H1 (cell line): ENCODE data around the gene NPHP4. TPM values are rescaled to one million over a fixed set of nuclear protein-coding genes. Genes with fewer than 3 reads are reported as not detected.

Experiments
- CTCF ChIA-PET: fragments of 300-600 bp; sonication (Branson Sonifier 250); formaldehyde crosslinking; loops from one replicate; lab custom pipeline; 2021; ENCODE audit not compliant: partially characterized antibody; lab: Charles Lee
- POLR2A ChIA-PET: fragments of 300-600 bp; sonication (Branson Sonifier 250); formaldehyde crosslinking; loops from one replicate; lab custom pipeline; 2021; ENCODE audit warnings: inconsistent platforms; ENCODE audit not compliant: partially characterized antibody; lab: Charles Lee
- DNase-seq, 2 experiments: peaks; one replicate each; pipeline versions ENCODE4 v3.0.0 to v3.0.0-alpha.2; 2010 to 2022; ENCODE audit warnings: low spot score in 2 of 2, low read depth in 1 of 2, mixed read lengths in 1 of 2
- FAIRE-seq: peaks from 2 replicates; lab custom pipeline; 2011; peaks lifted over from hg19 to GRCh38; lab: Jason Lieb, UNC
- H2AFZ ChIP-seq: 2 replicates; pipeline ENCODE4 v1.8.1; 2012; ENCODE audit warnings: low read length, inconsistent platforms
- H2AK5ac ChIP-seq: 2 replicates; pipeline ENCODE4 v1.6.1; 2013; ENCODE audit warnings: low read depth, low read length
- H2BK120ac ChIP-seq: replicated peaks from 2 replicates; pipeline ENCODE3; 2013; ENCODE audit warnings: low read depth, low read length, inconsistent platforms
- H2BK12ac ChIP-seq: 2 replicates; pipeline ENCODE4 v1.6.1; 2013; ENCODE audit warnings: low read depth, low read length
- H2BK15ac ChIP-seq: 2 replicates; pipeline ENCODE4 v1.6.1; 2013; ENCODE audit warnings: low read length
- H2BK20ac ChIP-seq: 2 replicates; pipeline ENCODE4 v1.6.1; 2013; ENCODE audit warnings: low read length
- H2BK5ac ChIP-seq: 2 replicates; pipeline ENCODE4 v1.6.1; 2013; ENCODE audit warnings: low read depth, low read length
- H3K14ac ChIP-seq: 2 replicates; pipeline ENCODE4 v1.6.1; 2013; ENCODE audit warnings: inconsistent platforms; ENCODE audit not compliant: insufficient read length
- H3K18ac ChIP-seq: 2 replicates; pipeline ENCODE4 v1.6.1; 2013; ENCODE audit warnings: low read length; ENCODE audit errors: extremely low read depth
- H3K23ac ChIP-seq: 2 replicates; pipeline ENCODE4 v1.6.1; 2013; ENCODE audit warnings: inconsistent platforms; ENCODE audit not compliant: insufficient read length
- H3K23me2 ChIP-seq: 2 replicates; pipeline ENCODE4 v1.6.1; 2013; ENCODE audit warnings: low read depth, low read length
- H3K27ac ChIP-seq: 2 replicates; pipeline ENCODE4 v1.6.1; 2011; ENCODE audit warnings: low read depth, low read length, inconsistent platforms
- H3K27me3 ChIP-seq, 4 experiments: replicated peaks in 1 of 4; 1 replicate in 1 of 4; 2 replicates in 3 of 4; pipeline versions ENCODE4 v1.6.1 to v1.8.1; 2011 to 2013; ENCODE audit warnings: low read length in 3 of 4, mild to moderate bottlenecking in 3 of 4, inconsistent platforms in 2 of 4, mixed read lengths in 2 of 4, moderate library complexity in 1 of 4; ENCODE audit not compliant: control insufficient read depth in 3 of 4, insufficient read depth in 3 of 4; ENCODE audit errors: extremely low read depth in 1 of 4
- H3K36me3 ChIP-seq, 4 experiments: 2 replicates each; pipeline versions ENCODE4 v1.6.1 to v1.8.1; 2011 to 2013; ENCODE audit warnings: mild to moderate bottlenecking in 4 of 4, low read length in 3 of 4, moderate library complexity in 2 of 4, control low read depth in 1 of 4, inconsistent platforms in 1 of 4; ENCODE audit not compliant: insufficient read depth in 4 of 4, control insufficient read depth in 2 of 4
- H3K4ac ChIP-seq: replicated peaks from 2 replicates; pipeline ENCODE3; 2013; ENCODE audit warnings: low read length, low read depth, mixed read lengths, inconsistent platforms; ENCODE audit not compliant: insufficient read length
- H3K4me1 ChIP-seq, 4 experiments: replicated peaks in 1 of 4; 1 replicate in 1 of 4; 2 replicates in 3 of 4; pipeline versions ENCODE4 v1.6.1 to v1.8.1; 2011 to 2013; ENCODE audit warnings: low read length in 3 of 4, inconsistent platforms in 2 of 4, mixed read lengths in 1 of 4; ENCODE audit not compliant: insufficient read depth in 4 of 4, control insufficient read depth in 3 of 4
- H3K4me2 ChIP-seq, 2 experiments: 2 replicates each; pipeline versions ENCODE4 v1.6.1 to v1.8.1; 2011 to 2013; ENCODE audit warnings: low read depth in 2 of 2, low read length in 2 of 2, control low read depth in 1 of 2, inconsistent platforms in 1 of 2, mild to moderate bottlenecking in 1 of 2; ENCODE audit not compliant: insufficient read depth in 1 of 2
- H3K4me3 ChIP-seq, 4 experiments: fragments of 200-600, 300-600 bp in 1 of 4; sonication (generic), shearing (Covaris generic), sonication (Bioruptor Twin) in 1 of 4; 2 replicates each; pipeline versions ENCODE4 v1.5.1 to v1.8.1; 2011 to 2016; ENCODE audit warnings: low read length in 4 of 4, low read depth in 3 of 4, control low read depth in 2 of 4, inconsistent platforms in 2 of 4, mild to moderate bottlenecking in 2 of 4, mixed read lengths in 1 of 4, moderate library complexity in 1 of 4; ENCODE audit not compliant: insufficient read depth in 2 of 4; ENCODE audit errors: extremely low read depth in 1 of 4
- H3K56ac ChIP-seq: replicated peaks from 2 replicates; pipeline ENCODE3; 2013; ENCODE audit warnings: low read depth, mild to moderate bottlenecking, mixed read lengths, low read length, inconsistent platforms; ENCODE audit not compliant: insufficient read length
- H3K79me1 ChIP-seq: 2 replicates; pipeline ENCODE4 v1.6.1; 2013; ENCODE audit warnings: low read depth, low read length, control low read depth
- H3K79me2 ChIP-seq, 2 experiments: 2 replicates each; pipeline versions ENCODE4 v1.6.1 to v1.8.1; 2012 to 2013; ENCODE audit warnings: low read length in 2 of 2, mild to moderate bottlenecking in 2 of 2, inconsistent platforms in 1 of 2; ENCODE audit not compliant: insufficient read depth in 2 of 2, control insufficient read depth in 1 of 2
- H3K9ac ChIP-seq, 4 experiments: replicated peaks in 1 of 4; 1 replicate in 1 of 4; 2 replicates in 3 of 4; pipeline versions ENCODE4 v1.6.1 to v1.8.1; 2011 to 2013; ENCODE audit warnings: low read depth in 3 of 4, low read length in 3 of 4, control low read depth in 2 of 4, mild to moderate bottlenecking in 2 of 4, moderate library complexity in 2 of 4, inconsistent platforms in 1 of 4; ENCODE audit errors: extremely low read depth in 1 of 4
- H3K9me3 ChIP-seq, 2 experiments: 2 replicates each; pipeline versions ENCODE4 v1.6.1 to v1.8.1; 2012 to 2013; ENCODE audit warnings: mild to moderate bottlenecking in 2 of 2, moderate library complexity in 2 of 2, control low read depth in 1 of 2, inconsistent platforms in 1 of 2, low read depth in 1 of 2, low read length in 1 of 2, mixed read lengths in 1 of 2; ENCODE audit not compliant: insufficient read depth in 2 of 2
- H4K20me1 ChIP-seq, 2 experiments: replicated peaks in 1 of 2; 2 replicates each; pipeline versions ENCODE3 to v1.8.1; 2011 to 2013; ENCODE audit warnings: inconsistent platforms in 2 of 2, low read length in 2 of 2, mild to moderate bottlenecking in 1 of 2; ENCODE audit not compliant: insufficient read depth in 2 of 2, control insufficient read depth in 1 of 2
- H4K5ac ChIP-seq: 2 replicates; pipeline ENCODE4 v1.6.1; 2013; ENCODE audit warnings: low read length, low read depth, mixed read lengths, inconsistent platforms; ENCODE audit not compliant: insufficient read length
- H4K8ac ChIP-seq: 2 replicates; pipeline ENCODE4 v1.8.0; 2013; ENCODE audit warnings: mild to moderate bottlenecking, moderate library complexity, low read length, inconsistent platforms; ENCODE audit not compliant: insufficient read depth; ENCODE audit errors: extremely low read depth
- H4K91ac ChIP-seq: replicated peaks from 2 replicates; pipeline ENCODE3; 2013; ENCODE audit warnings: low read length, mixed read lengths, inconsistent platforms; ENCODE audit not compliant: insufficient read length
- BACH1 ChIP-seq: IDR thresholded peaks from 2 replicates; pipeline ENCODE4 v1.6.1; 2012; ENCODE audit warnings: low read length, improper control_type of control experiment
- BRCA1 ChIP-seq: IDR thresholded peaks from 2 replicates; pipeline ENCODE4 v1.6.1; 2012; ENCODE audit warnings: low read depth, low read length, improper control_type of control experiment
- CTBP2 ChIP-seq: IDR thresholded peaks from 2 replicates; pipeline ENCODE4 v1.7.0; 2011; ENCODE audit warnings: borderline replicate concordance, mild to moderate bottlenecking, moderate library complexity, mixed read lengths, low read length; ENCODE audit not compliant: insufficient read depth, insufficient read length
- EP300 ChIP-seq, 2 experiments: IDR thresholded peaks; 1 replicate in 1 of 2; 2 replicates in 1 of 2; pipeline ENCODE4 v1.6.1; 2011 to 2012; ENCODE audit warnings: low read depth in 2 of 2, low read length in 2 of 2, mild to moderate bottlenecking in 2 of 2, borderline replicate concordance in 1 of 2, inconsistent platforms in 1 of 2, moderate library complexity in 1 of 2
- HDAC6 ChIP-seq: IDR thresholded peaks from one replicate; pipeline ENCODE4 v1.7.1; 2012; ENCODE audit warnings: low read depth, mild to moderate bottlenecking, inconsistent platforms, low read length, moderate library complexity
- KDM1A ChIP-seq: fragments of 200-600, 300-600 bp; sonication (generic); IDR thresholded peaks from 2 replicates; pipeline ENCODE4 v1.7.1; 2016; ENCODE audit warnings: mild to moderate bottlenecking, low read length, borderline replicate concordance
- RXRA ChIP-seq: IDR thresholded peaks from 2 replicates; pipeline ENCODE4 v1.6.1; 2011; ENCODE audit warnings: low read depth, mild to moderate bottlenecking, low read length, moderate library complexity; ENCODE audit not compliant: insufficient read depth
- TAF1 ChIP-seq: IDR thresholded peaks from 2 replicates; pipeline ENCODE4 v1.6.1; 2011; ENCODE audit warnings: mild to moderate bottlenecking, low read depth, low read length
- YY1 ChIP-seq: IDR thresholded peaks from 2 replicates; pipeline ENCODE4 v1.6.1; 2011; ENCODE audit warnings: low read depth, mild to moderate bottlenecking, low read length
- WGBS, 2 experiments: shearing (Covaris generic) in 1 of 2; methylation state at CpG; one replicate each; pipeline versions ENCODE4 v1.1.6 to v1.1.7; 2013 to 2015; ENCODE audit warnings: low lambda C conversion rate in 2 of 2, mixed read lengths in 2 of 2, inconsistent platforms in 1 of 2, low coverage in 1 of 2, missing lambda C conversion rate in 1 of 2; ENCODE audit not compliant: insufficient replicate concordance in 2 of 2, insufficient coverage in 1 of 2, insufficient read length in 1 of 2; ENCODE audit errors: extremely low coverage in 1 of 2, missing lambda C conversion rate in 1 of 2; 5-methylcytosine and 5-hydroxymethylcytosine counted together
- polyA plus RNA-seq, 7 experiments: library from polyadenylated mRNA; depleted of rRNA in 3 of 7; stranded (reverse) in 5 of 7; unstranded in 2 of 7; fragments of >200 nt in 5 of 7; fragments of 200-250 nt in 2 of 7; gene quantifications; 1 replicate in 5 of 7; 2 replicates in 1 of 7; 4 replicates in 1 of 7; pipeline versions ENCODE4 v1.2.1 to v1.2.3, GENCODE V29; 2011 to 2013; ENCODE audit warnings: missing spikeins in 2 of 7, mixed read lengths in 2 of 7
- total RNA-seq: library from RNA; stranded (reverse); fragmentation: NEBNext Ultra II Directional; extraction: Animal tissue kit (Norgen Biotek cat#: 25700); gene quantifications from 2 replicates; pipeline ENCODE4 v1.2.1, GENCODE V29; 2021
- TF ChIP-seq, protein P1 (sequence below): IDR thresholded peaks from 2 replicates; pipeline ENCODE4 v1.6.1; 2012; ENCODE audit warnings: low read length, inconsistent platforms
- TF ChIP-seq, protein P2 (sequence below): IDR thresholded peaks from 2 replicates; pipeline ENCODE4 v1.6.1; 2011; ENCODE audit warnings: low read length, improper control_type of control experiment

Gene NPHP4
- total and polyA plus RNA-seq, 2 of the 8 experiments (the other 6 are each of a cell fraction or from before 2014, with no cell fraction given), result 5.8 to 14.0 TPM

DNA sequence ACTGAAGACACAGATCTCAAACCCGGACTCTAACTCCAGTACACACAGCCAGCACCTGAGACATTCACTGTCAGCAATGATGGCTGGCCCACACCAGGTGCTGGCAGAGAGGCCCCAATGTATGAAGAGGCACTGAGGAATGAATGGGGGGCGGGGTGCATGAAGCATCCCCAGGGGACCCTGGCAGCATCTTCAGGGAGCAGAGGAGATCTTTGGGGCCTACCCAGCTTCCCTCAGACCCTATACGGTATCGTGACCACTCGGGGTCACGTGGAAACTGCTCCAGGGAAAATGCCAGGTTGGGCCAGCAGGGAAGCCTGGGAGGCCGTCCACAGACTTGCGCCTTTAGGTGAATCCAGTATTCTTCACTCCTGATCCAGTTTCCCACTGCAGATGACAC, 84.3 kb downstream of the NPHP4 start:
- DNase-seq, result peak in 1 of 2 experiments; percentile 31
- Histone ChIP-seq H4K5ac (no peak overlapping the region), H3K79me1 (no peaks in the 10 kb centered on the region), H4K20me1 (peaks cover 2 to 3% of the 10 kb centered on the region in 2 experiments), H2BK15ac (no peak overlapping the region), H3K4me3 (no peak overlapping the region), H2BK20ac (no peak overlapping the region), H3K23me2 (no peaks in the 10 kb centered on the region), H3K4ac (no peak overlapping the region), H2BK120ac (no peak overlapping the region), H3K27me3 (no peaks in the 10 kb centered on the region), H3K4me2 (no peak overlapping the region), H2BK5ac (no peak overlapping the region), H2AFZ (no peak overlapping the region), H3K79me2 (no peaks in the 10 kb centered on the region), H3K18ac (no peak overlapping the region), H2BK12ac (no peak overlapping the region), H3K27ac (no peak overlapping the region), H3K36me3 (no peaks in the 10 kb centered on the region; a peak in 2 of 8 replicates), H3K56ac (no peak overlapping the region), H3K9me3 (no peaks in the 10 kb centered on the region), H3K9ac (no peak overlapping the region), H3K14ac (no peak overlapping the region), H3K4me1 (0 out of 7 replicates have a peak, but pooled peaks cover 0 to 3% (median 0%) of the 10 kb centered on the region in 4 experiments), H2AK5ac (no peak overlapping the region), H3K23ac (no peak overlapping the region), H4K8ac (peak overlapping the region; percentile 45; the same call in 1 of the 2 replicates), H4K91ac (no peak overlapping the region)
- no peak for FAIRE-seq
- POLR2A ChIA-PET, result no interaction called here
- 86% methylated on average over 8 of the region's 8 CpGs; no CpG with 5 or more reads in 1 of the 2 experiments for WGBS, 2 experiments
- CTCF ChIA-PET, result interaction anchor here (0.6 to 8.8 kb wide), 8 partner anchors 9 to 398 kb away, joined by 3 to 41 read pairs (median 5); no protein-coding TSS in a partner anchor
- TF ChIP-seq YY1, result no peak
- no peak for TF ChIP-seq EP300 (IDR thresholded peaks at IDR 0.05; ENCODE audit: borderline replicate concordance in 1 of 2, low read depth in 2 of 2, low read length in 2 of 2)
- no peak for TF ChIP-seq BACH1
- TF ChIP-seq, protein P1, sequence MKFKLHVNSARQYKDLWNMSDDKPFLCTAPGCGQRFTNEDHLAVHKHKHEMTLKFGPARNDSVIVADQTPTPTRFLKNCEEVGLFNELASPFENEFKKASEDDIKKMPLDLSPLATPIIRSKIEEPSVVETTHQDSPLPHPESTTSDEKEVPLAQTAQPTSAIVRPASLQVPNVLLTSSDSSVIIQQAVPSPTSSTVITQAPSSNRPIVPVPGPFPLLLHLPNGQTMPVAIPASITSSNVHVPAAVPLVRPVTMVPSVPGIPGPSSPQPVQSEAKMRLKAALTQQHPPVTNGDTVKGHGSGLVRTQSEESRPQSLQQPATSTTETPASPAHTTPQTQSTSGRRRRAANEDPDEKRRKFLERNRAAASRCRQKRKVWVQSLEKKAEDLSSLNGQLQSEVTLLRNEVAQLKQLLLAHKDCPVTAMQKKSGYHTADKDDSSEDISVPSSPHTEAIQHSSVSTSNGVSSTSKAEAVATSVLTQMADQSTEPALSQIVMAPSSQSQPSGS, result no peak
- TF ChIP-seq BRCA1, result no peak
- TF ChIP-seq, protein P2, sequence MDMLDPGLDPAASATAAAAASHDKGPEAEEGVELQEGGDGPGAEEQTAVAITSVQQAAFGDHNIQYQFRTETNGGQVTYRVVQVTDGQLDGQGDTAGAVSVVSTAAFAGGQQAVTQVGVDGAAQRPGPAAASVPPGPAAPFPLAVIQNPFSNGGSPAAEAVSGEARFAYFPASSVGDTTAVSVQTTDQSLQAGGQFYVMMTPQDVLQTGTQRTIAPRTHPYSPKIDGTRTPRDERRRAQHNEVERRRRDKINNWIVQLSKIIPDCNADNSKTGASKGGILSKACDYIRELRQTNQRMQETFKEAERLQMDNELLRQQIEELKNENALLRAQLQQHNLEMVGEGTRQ, result no peak
- TF ChIP-seq HDAC6, result no peak
- no peak for TF ChIP-seq CTBP2
- TF ChIP-seq RXRA, result no peak
- no peak for TF ChIP-seq KDM1A
- no peak for TF ChIP-seq TAF1
